Prostate gland (tissue), 2 donors: ENCODE measurements around the gene MICAL3.
A peak's percentile ranks its signal among the peaks of the same experiment; 100 is the strongest.

Experiments
- POLR2AphosphoS5 ChIP-seq: sonication (generic); formaldehyde crosslinking; IDR thresholded peaks from one replicate; pipeline ENCODE4 v1.6.1; 2017; ENCODE audit warnings: antibody characterized with exemption
- TF ChIP-seq, protein P1 (sequence below), 4 experiments: fragments of 200-600 bp in 2 of 4; fragments of 450-650 bp in 2 of 4; sonication (generic) in 2 of 4; IDR thresholded peaks; 1 replicate in 3 of 4; 2 replicates in 1 of 4; pipeline ENCODE4 v1.5.1; 2016 to 2019; ENCODE audit warnings: antibody characterized with exemption in 4 of 4, mild to moderate bottlenecking in 2 of 4, moderate library complexity in 2 of 4

DNA sequence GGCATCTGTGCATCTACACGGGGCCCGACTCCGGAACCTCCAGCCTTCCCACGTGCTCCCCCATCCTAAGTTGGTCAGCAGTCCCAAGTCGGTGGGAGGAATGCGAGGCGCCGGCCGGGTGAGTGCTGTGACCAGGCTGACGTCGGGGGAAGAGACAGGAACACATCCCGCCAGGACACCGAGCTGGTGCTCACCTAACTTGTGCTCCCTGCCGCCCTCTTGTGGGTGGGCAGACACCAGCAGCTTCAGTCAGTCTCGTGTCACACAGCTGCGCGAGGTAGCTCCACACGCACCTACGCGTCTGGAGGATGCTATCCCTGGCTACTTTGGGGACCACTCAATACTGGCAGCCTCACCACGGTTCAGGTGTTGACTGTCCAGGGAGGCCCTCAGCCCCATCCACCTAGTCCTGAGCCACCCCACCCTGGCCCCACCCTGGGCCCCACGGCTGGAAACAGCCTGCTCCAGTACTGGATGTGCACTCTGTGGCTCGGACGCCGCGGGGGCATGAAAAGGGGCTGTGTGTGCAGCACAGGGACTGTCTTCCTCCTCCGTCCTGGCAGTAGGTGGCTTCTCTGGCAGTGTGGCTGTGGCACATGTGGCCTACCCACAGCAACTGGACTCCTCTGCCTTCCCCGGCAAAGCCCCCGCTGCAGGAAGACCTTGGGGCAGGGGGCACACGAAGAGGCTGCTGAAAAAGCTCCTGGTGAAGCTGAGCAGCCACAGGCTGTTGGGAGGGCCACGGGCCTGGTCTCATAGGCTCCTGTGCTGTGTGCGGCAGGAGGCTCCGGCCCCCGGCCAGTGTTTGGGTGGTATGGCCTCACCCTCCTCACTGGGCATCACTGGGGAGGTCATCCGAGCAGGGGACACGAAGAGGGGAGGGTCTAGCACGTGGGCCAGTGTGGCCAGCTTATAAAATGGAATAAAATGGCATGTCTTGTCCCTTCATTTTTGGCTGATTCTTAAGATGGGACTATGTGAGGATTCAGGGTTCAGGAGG lies 238.9 kb downstream of the MICAL3 start:
- no peak for TF ChIP-seq POLR2AphosphoS5
- TF ChIP-seq, protein P1, sequence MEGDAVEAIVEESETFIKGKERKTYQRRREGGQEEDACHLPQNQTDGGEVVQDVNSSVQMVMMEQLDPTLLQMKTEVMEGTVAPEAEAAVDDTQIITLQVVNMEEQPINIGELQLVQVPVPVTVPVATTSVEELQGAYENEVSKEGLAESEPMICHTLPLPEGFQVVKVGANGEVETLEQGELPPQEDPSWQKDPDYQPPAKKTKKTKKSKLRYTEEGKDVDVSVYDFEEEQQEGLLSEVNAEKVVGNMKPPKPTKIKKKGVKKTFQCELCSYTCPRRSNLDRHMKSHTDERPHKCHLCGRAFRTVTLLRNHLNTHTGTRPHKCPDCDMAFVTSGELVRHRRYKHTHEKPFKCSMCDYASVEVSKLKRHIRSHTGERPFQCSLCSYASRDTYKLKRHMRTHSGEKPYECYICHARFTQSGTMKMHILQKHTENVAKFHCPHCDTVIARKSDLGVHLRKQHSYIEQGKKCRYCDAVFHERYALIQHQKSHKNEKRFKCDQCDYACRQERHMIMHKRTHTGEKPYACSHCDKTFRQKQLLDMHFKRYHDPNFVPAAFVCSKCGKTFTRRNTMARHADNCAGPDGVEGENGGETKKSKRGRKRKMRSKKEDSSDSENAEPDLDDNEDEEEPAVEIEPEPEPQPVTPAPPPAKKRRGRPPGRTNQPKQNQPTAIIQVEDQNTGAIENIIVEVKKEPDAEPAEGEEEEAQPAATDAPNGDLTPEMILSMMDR (IDR thresholded peaks at IDR 0.05), result peak in 3 of 4 experiments; percentile 37 to 61 (median 44)
